Hematopoietic multipotent progenitor cell treated with erythropoietin and hydrocortisone succinate and interleukin-3 and kit ligand, for 4 days (in vitro differentiated cells): Measurements from ENCODE around the gene GJC2.

Experiments used
- DNase-seq: peaks from one replicate; pipeline ENCODE4 v3.0.0-alpha.2; 2015

GJC2 gene

DNA sequence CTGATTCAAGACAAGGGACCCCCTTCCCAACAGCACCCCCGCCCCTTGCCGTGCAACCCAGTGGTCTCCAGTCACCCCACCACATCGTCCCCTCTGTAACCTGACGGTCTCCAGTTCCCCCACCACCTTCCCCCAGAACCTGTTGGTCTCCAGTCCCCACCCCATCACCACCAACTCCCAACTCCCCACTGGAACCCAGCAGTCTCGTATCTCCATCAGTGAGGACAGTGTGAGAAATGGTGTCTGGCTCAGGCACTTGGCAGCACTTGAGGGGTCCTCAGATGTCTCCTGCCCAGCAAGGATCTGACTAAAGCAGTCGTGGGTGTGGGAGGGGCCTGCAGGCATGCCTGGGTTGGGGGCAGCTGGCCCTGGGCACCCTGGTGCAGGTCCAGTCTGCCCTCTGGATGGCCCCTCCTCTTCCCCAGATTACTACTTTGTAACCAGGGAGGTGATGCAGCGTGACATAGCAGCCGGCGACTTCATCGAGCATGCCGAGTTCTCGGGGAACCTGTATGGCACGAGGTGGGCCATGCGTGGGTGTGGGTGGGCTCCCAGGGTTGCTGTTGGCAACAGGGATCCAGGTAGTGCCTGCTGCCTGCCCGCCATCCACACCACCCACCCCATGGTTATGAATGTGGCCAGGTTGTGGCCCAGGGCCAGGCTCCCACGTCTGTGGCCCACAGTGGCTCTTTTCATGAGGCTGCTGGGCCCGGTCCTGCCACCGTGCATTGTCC, 3.1 kb upstream of the GJC2 start:
- DNase-seq: no peak

DNA sequence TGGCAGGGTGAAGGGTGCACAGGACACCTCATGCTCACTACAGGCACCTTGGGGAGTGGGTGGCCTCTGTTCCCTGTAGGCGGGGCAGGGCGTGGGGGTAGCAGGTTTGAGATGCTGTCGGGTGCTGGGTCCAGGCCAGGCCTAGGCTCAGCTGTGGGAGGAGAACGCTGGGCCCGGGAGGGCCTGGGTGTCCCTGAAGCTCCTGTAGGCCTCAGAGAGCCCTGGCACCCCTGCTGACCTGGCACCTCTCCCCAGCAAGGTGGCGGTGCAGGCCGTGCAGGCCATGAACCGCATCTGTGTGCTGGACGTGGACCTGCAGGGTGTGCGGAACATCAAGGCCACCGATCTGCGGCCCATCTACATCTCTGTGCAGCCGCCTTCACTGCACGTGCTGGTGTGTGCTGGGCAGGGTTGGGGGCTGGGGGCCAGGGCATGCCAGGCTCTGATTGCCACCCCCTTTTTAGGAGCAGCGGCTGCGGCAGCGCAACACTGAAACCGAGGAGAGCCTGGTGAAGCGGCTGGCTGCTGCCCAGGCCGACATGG, 2.5 kb upstream of the GJC2 start:
- DNase-seq: no peak

DNA sequence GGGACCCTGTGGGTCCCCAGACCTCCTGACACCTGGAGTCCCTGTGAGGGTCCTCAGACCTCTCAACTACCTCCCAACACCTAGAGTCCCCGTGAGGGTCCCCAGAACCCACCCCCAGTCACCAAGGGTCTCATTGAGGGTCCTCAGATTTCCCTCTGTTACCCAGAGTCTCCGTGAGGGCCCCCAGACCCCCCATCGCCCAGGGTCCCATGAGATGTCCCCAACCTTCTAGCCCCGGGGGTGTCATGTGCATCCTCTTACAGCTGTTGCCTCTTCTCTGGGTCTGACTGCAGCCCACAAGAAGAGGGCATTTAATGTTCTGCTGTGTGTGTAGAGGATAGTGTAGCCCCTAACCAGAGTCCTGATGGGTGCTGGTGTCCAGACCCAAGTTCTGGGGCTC, 2.0 kb upstream of the GJC2 start:
- no peak for DNase-seq

DNA sequence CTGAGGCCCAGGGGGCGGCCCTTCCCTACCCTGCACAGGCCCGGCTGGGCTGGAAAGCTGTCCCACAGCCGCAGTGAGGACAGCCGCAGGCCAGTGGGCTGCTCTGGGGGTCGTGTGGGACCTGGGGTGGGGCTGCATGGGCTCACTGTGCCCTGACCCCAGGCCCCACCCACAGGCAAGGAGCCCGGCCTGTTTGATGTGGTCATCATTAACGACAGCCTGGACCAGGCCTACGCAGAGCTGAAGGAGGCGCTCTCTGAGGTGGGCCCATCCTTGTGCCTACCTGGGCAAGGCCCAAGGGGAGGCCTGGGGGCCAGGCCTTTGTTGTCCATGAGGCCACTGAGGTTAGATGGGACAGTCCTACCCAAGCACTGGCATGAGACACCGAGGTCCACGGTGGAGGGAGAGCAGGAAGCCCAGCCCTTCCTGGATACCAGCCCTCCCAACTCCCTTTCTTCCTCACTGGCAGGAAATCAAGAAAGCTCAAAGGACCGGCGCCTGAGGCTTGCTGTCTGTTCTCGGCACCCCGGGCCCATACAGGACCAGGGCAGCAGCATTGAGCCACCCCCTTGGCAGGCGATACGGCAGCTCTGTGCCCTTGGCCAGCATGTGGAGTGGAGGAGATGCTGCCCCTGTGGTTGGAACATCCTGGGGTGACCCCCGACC, 1.4 kb upstream of the GJC2 start:
- DNase-seq: no peak

DNA sequence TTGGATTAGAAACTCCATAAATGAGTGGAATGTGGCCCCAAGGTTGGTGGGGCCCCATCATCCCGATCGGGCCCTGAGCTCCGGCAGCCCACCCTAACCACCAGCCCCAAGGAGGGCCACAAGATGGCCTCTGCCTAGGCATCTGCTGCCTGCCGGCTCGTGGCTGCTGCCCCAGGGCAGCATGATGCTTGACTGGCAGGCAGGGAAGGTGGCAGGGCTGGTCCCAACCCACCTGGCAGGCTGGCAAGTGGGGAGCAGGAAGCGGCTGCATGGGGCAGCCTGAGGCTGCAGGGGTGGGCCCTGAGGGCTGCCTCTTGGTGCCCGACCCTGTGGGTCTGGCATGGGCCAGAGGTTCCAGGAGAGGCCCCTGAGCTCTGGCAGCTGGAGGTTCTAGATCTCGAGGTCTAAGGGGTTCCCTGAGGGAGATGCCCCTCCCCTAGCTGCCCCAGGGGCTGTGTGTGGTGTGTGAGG, 760 bp upstream of the GJC2 start:
- DNase-seq: no peak

DNA sequence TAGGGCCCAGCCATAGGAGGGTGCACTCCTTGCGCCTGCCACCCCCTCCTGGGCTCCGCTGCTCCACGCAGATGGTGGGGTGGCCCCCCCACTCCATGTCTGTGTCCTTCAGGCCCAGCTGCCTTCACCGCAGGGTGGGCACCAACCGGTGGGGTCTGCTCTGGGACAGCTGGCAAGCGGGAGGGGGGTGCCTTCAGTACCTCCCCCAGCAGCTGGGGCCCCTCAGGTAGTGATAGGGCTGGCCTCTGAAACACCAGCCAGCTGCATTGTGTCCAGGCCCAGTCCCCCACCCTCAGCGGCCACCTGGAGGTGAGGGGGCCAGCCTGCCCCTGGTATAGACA, 360 bp downstream of the GJC2 start:
- no peak for DNase-seq

DNA sequence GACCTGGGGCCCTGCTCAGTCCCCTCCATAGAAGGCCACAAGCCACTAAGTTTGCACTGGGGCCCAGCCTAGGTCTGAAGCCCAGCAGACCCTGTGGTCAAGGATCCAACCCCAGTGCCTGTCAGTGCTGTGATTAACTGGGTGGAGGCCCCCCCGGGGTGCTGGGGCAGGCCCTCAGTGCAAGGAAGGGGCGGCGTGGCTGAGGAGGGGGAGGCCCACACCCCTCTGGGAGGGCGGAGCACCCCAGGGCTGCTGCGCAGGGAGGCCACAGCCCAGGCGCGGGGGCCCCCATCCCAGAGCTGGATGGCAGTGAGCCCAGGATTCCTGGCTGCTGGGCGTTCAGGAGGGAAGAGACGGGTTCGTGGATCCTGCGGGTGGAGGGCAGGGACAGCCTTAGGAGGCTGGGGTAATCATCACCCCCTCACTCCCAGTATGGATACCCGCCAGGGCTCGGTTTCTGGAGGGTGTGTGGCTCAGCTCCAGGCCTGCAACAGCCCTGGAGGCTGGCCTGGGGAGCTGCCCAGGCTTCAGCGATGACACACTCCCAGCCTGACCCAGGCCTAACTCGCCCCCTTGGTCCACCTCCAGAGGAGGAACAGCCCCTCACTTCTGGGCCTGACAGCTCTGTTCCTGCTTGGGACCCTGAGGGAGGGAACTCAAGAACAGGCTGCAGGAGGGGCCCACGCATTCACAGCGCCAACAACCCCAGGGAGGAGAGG, 890 bp downstream of the GJC2 start:
- no peak for DNase-seq

DNA sequence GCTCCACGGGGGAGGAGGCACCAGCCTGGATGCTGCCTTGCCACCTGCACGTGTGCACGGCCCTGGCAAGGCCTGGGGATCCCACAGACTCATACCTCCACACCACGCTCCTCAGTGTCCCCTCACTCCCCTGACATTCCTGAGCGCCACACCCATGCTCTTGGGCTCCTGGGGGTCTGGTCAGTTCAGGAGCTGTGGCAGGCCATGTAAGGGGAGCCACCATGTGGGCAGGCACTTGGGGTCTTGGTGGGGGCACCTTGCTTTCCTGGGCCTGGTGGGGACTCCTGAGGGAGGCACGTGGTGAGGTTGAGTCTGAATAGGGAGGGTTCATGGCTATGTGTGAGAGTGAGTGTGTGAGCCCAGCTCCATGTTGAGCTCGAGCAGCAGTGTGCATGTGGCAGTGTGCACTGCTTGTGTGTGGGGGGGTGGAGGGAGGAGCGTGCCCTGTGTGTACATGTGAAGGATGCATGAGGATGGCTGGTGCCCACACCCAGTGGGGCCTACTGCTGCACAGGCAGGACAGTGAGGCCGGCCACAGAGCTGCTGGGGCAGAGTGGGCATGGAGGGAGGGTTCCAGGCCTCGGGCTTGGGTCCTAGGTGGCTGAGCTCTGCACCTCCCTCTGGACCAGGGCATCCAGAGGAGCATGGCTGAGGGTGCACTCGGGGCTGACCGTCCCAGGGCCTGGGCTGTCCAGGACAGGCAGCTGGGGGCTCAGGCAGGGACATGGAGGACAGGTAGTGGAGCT, 1.6 kb downstream of the GJC2 start:
- no peak for DNase-seq

DNA sequence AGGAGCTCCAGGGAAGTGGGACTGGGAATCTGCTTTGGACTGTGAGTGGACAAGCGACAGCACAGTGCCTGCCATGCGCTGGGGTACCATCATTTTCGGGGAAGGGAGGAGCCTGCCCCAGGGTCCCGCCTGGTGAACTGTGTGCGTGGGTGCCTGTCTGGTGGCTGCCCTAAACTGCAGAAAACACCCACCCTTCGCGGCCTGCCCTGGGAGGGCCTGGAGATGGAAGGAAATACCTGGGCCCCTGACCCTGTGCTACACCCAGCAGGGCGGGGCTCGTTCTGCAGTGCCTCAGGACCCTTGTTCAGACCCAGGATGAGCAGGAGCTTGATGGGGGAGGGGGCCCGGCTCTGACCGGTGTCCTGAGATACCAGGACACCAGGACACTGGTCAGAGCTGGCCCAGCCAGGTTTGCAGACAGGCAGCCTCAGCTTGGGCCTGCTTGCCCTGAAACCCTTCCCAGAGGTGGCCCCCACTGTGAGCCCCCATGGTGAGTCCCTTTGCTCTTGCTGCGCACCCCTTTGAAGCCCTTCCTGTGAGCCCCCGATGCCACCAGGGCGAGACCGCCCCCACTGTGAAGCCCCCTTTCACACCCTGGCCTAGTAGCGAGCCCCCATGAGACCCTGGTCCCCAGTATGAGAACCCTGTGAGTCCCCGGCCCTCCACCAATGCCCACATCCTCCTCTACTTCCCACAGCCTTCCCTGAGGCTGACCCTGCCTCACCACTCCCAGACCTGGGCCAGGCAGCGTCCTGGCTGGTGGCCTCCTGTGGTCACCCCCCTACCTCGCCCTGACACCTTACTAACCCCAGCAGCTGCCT, 2.6 kb downstream of the GJC2 start:
- DNase-seq: no peak

DNA sequence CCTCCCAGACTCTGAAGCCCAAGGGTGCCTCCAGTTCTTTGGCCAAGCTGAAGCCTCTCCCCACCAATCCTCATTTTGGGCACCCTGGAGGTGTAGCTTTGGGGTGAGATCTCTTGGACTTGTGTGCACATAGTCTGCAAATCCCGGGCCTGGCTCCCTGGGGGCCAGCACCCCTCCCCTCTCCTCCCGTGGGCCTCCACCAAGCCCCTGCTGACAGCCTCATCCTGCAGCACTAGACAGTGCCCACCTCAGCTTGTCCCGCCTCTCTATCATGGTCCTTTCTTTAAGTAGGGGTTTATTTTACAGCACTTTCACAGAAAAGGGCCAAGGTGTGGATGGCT, 3.2 kb downstream of the GJC2 start:
- DNase-seq: no peak

DNA sequence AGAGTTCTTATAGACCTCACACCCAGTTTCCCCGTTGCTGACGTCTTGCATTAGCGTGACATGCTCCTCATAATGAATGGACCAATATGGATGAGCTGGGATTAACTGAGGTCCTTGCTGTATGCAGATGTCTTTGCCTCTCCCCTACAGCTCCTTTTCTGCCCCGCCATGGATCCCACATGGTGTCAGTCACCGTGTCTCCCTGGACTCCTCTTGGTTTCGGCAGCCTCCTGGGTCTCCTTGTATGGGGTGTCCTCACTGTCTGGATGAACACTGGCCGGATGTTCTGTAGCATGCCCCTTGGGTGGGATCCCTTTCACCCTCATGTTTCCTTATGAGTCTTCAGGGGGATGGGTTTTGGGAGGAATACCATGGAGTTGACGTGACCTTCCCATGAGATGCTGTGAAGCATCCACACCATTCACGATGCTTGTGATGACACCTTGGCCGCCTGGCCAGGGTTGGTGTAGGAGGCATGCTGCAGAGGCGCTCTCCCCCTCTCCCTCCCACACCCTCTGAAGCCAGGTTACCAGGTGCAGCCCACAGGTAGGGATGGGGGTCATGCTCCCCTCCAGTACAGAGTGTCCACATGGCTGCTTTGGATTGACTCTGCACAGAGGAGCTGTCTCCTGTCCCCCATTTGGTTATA, 4.4 kb downstream of the GJC2 start:
- DNase-seq: no peak

DNA sequence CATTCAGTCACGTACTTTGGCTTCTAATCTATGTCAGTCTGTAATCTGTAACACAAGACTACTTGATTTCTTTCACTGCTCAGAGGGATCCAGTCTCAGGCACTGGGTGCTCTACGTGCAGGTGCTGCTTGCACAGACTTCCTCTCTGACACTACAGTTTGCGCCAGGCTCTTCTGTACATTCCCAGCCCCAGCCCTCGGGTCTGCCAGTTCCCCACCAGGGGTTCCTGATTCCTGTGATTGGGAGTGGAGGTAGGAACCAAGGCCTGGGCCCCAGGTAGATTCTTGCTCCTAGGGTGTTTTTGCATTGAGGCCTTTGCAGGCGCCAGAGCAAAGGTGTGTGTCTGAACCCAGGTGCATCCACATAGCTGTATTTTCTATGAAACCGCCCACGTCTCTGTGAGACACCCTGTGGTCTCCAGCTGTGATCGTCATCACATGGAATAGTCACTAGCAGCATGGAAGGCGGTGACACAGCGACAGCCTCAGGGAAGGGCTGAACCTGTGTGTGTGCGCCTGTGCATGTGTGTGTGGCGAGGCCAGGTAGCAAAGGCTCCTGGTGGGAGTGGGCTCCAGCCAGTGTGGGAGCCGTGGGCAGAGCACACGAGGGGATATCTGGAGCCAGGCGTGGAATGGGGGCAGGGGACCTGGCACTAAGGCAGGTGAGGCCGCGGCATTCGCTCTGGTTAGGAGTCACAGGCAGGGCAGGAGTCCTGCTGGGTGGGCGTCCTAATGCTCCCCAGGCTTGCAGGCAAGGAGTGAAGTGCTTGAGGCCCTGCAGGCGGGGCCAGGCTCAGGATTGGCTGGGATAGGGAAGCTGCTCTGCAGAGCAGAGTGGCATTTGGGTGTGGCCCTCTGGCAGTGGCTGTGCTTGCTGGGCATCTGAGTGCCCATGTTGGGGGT, 5.2 kb downstream of the GJC2 start:
- peak; percentile 50 for DNase-seq

DNA sequence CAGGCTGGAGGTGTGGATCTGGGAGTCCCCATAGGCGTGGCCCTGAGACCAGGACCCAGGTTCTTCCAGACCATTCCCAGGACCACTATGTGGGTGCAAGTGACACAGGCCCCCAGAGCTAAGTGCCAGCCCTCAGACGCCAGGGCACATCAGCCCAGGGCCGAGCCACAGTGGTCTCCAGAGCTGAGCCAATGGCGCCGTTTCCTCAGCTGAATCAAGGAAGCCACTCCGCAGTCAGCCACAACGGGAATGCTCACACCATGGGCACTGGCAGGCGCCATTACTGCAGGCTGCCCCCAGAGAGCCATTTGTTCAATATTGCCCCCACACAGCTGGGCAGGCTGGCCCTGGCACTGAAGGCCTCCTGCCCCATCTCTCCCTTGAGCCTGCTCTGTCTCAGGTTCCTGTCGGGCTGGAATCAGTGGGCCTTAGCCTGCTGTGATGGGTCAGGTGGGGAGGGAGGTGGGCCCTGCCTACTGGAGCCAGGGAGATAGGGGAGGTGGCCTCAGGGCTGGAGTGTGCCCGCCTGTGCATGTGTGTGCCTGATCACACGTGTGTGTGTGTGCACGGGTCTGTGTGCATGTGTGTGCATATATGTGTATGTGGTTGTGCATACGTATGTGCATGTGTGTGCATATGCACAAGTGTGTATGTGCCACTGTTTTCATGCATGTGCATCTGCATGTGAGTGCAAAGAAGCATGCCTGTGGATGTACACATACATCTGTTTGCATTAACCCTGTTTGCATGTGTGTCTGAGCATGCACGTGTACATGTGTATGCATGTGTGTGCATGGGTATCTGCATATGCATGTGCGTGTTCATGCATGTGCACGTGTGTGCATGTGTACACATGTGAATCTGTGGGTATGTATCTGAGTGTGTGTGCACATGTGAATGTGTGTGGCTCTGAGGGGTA, 6.1 kb downstream of the GJC2 start:
- no peak for DNase-seq

DNA sequence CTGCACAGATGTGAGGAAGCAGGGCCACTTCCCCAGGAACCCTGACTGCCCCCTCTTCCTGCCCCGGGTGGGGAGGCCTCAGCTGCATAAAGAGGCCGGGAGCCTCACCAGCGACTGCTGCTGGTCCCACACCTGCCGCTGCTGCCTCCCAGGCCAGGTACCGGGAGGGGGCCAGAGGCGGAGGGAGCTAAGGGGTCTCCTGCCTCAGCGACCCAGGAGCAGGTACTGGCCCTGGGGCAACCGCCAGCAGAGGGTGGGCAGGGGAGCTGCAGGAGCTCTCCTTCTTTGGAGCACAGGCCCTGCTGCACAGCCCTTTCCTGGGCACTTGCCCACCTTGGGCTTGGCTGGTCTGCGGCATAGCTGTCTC, 6.8 kb downstream of the GJC2 start:
- peak; percentile 46 for DNase-seq

DNA sequence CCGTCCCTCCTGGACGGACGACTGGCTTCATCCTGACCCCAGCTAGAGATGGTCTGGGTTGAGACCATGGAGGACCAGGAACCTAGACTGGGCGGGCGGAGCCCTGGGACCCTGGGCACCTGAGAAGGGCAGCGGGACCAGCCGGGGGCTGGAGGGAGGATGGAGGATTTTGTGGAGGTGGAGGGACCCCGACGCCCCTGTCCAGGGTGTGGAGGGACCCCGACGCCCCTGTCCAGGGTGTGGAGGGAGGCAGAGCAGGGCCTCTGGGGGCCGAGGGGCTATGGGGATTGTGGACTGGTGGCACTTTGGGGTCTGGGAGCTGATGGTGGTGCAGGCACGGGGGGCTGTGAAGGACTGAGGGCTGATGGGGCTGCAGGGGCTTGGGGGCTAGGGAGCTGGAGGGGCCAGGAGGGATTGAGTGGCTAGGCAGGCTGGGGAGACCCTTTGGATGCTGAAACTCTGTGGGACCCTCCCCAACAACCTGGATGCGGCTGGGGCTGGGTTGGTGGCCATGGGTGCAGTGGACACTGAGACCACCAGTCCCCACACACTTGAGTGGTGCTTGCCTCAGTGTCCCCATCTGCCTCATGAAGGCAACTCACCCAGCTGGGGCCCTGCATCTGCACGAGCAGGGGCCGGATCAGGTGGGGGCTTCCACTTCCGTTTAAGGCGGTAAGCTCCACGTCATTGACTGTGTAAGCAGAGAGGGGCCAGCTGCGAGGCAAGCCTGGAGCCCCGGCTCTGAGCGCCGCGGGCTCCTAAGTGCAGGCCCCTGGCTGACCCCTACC, 7.4 kb downstream of the GJC2 start:
- peak; percentile 38 for DNase-seq

DNA sequence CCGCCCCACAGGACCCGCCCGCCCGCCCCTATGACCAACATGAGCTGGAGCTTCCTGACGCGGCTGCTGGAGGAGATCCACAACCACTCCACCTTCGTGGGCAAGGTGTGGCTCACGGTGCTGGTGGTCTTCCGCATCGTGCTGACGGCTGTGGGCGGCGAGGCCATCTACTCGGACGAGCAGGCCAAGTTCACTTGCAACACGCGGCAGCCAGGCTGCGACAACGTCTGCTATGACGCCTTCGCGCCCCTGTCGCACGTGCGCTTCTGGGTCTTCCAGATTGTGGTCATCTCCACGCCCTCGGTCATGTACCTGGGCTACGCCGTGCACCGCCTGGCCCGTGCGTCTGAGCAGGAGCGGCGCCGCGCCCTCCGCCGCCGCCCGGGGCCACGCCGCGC, 8.0 kb downstream of the GJC2 start:
- DNase-seq: no peak

DNA sequence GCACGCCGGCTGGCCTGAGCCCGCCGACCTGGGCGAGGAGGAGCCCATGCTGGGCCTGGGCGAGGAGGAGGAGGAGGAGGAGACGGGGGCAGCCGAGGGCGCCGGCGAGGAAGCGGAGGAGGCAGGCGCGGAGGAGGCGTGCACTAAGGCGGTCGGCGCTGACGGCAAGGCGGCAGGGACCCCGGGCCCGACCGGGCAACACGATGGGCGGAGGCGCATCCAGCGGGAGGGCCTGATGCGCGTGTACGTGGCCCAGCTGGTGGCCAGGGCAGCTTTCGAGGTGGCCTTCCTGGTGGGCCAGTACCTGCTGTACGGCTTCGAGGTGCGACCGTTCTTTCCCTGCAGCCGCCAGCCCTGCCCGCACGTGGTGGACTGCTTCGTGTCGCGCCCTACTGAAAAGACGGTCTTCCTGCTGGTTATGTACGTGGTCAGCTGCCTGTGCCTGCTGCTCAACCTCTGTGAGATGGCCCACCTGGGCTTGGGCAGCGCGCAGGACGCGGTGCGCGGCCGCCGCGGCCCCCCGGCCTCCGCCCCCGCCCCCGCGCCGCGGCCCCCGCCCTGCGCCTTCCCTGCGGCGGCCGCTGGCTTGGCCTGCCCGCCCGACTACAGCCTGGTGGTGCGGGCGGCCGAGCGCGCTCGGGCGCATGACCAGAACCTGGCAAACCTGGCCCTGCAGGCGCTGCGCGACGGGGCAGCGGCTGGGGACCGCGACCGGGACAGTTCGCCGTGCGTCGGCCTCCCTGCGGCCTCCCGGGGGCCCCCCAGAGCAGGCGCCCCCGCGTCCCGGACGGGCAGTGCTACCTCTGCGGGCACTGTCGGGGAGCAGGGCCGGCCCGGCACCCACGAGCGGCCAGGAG, 8.6 kb downstream of the GJC2 start:
- no peak for DNase-seq
